ENCODE measurements around the gene TRIP13.

DNA sequence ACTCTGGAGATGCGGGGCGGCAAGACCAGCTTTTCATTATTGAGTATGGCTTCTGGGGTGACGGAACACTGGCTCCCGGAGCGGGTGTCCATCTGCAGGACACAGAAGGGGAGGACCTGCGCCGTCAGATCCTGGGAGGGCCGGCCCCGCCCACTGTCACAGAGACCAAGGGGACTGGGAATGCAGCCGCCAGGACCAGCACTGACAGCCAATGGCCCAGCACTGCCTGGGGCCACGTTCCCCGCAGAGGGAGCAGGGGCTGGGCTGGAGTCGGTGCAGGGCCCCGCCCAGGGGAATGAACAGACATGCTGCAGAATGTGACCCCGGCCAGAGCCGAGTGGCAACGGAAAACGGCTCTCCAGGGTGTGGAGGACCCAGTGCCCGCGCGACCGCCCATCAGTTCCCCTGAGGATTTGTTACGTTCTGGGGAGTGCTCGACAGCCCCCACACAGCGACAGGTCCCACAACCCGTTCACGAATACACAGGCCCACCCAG, 42.1 kb upstream of the TRIP13 start, which contains the start of gene ZDHHC11:
- TF ChIP-seq EZH2phosphoT487 (IDR thresholded peaks at IDR 0.05; ENCODE audit: insufficient read depth, low read depth), result no peak
- TF ChIP-seq EZH2 (IDR thresholded peaks at IDR 0.05; ENCODE audit: insufficient read depth, poor library complexity, severe bottlenecking), result no peak
